NB4 (cell line): ENCODE measurements around the gene SEZ6L2.

ENCODE experiments used
- POLR2A ChIP-seq: IDR thresholded peaks from 2 replicates; pipeline ENCODE4 v1.6.1; 2011; ENCODE audit warnings: mild to moderate bottlenecking; ENCODE audit not compliant: insufficient read length; ENCODE audit errors: extremely low read depth
- TF ChIP-seq, protein P1 (sequence below): IDR thresholded peaks from one replicate; pipeline ENCODE4 v1.5.1; 2012; ENCODE audit warnings: low read depth, low read length
- TF ChIP-seq, protein P2 (sequence below): IDR thresholded peaks from 2 replicates; pipeline ENCODE4 v1.6.1; 2011; ENCODE audit warnings: low read depth, low read length

DNA sequence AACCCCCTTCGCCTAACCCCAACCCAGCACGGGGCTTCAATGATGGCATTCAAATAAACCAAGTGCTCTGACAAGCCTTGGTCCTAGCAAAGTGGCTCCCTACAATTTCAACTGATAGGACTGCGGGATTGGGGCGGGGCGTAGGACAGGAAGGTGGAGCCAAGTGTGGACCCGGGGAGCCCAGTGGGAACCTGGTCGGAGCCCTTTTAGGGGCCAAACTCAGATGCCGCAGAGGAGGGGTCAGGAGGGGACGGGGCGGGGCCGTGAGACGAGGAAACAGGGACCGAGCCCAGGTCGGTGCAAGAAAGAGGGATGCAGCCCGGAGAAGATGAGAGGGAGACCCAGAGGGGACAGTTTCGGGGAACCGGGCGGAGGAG is 23.1 kb downstream of the SEZ6L2 start:
- TF ChIP-seq, protein P1, sequence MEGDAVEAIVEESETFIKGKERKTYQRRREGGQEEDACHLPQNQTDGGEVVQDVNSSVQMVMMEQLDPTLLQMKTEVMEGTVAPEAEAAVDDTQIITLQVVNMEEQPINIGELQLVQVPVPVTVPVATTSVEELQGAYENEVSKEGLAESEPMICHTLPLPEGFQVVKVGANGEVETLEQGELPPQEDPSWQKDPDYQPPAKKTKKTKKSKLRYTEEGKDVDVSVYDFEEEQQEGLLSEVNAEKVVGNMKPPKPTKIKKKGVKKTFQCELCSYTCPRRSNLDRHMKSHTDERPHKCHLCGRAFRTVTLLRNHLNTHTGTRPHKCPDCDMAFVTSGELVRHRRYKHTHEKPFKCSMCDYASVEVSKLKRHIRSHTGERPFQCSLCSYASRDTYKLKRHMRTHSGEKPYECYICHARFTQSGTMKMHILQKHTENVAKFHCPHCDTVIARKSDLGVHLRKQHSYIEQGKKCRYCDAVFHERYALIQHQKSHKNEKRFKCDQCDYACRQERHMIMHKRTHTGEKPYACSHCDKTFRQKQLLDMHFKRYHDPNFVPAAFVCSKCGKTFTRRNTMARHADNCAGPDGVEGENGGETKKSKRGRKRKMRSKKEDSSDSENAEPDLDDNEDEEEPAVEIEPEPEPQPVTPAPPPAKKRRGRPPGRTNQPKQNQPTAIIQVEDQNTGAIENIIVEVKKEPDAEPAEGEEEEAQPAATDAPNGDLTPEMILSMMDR: no peak
- no peak for TF ChIP-seq POLR2A
- TF ChIP-seq, protein P2, sequence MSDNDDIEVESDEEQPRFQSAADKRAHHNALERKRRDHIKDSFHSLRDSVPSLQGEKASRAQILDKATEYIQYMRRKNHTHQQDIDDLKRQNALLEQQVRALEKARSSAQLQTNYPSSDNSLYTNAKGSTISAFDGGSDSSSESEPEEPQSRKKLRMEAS: no peak
